HCT116 (cell line): ENCODE data around the gene CDKN2A. TPM values are rescaled to one million over a fixed set of nuclear protein-coding genes. Genes with fewer than 3 reads are reported as not detected.

Experiments
- ATAC-seq: fragments of 200-7000 bp; cut with Tn5 transposase; 2 replicates; pipeline ENCODE4 v1.9.1; 2020; ENCODE audit warnings: mild to moderate bottlenecking, moderate library complexity
- BruUV-seq: library from RNA; stranded (reverse); fragments of 400-500 nt; replicated peaks from 2 replicates; lab custom pipeline; 2021; lab: Mats Ljungman, UMichigan
- CTCF ChIA-PET: fragments of 300-600 bp; sonication (Branson Sonifier 250); formaldehyde crosslinking; loops from one replicate; lab custom pipeline; 2021; ENCODE audit warnings: antibody characterized with exemption; lab: Charles Lee
- POLR2A ChIA-PET: fragments of 300-600, 350-600 bp; sonication (Branson Sonifier 250); formaldehyde crosslinking; loops from one replicate; lab custom pipeline; 2021; ENCODE audit warnings: antibody characterized with exemption; lab: Charles Lee
- RAD21 ChIA-PET, 2 experiments: fragments of 300-600 bp; sonication (Branson Sonifier 250); formaldehyde crosslinking; loops; one replicate each; lab custom pipeline; 2023; ENCODE audit warnings: low total read pairs in 2 of 2; ENCODE audit not compliant: uncharacterized antibody in 2 of 2, unreplicated experiment in 2 of 2, low non-redundant PET in 1 of 2; lab: Charles Lee
- DNase-seq: peaks from one replicate; pipeline ENCODE4 v3.0.0-alpha.2; 2010; ENCODE audit warnings: low read depth, low spot score
- H2AFZ ChIP-seq: fragments of 200-600 bp; shearing (Covaris generic), sonication (generic); 2 replicates; pipeline ENCODE4 v1.6.1; 2017; ENCODE audit warnings: low read depth, mixed run types, mixed read lengths, antibody characterized with exemption, low read length; ENCODE audit not compliant: poor library complexity, severe bottlenecking
- H3K27ac ChIP-seq: 2 replicates; pipeline ENCODE4 v1.5.1; 2012; ENCODE audit warnings: low read depth, low read length
- H3K27me3 ChIP-seq: fragments of 200-600 bp; sonication (generic); 2 replicates; pipeline ENCODE4 v1.6.1; 2016; ENCODE audit warnings: mixed run types, low read length, mixed read lengths; ENCODE audit not compliant: insufficient read depth
- H3K36me3 ChIP-seq, 2 experiments: fragments of 200-500 bp in 1 of 2; fragments of 200-600 bp in 1 of 2; sonication (Bioruptor generic) in 1 of 2; sonication (generic) in 1 of 2; 2 replicates each; pipeline versions ENCODE4 v1.5.1 to v1.6.1; 2014 to 2016; ENCODE audit warnings: low read length in 2 of 2, inconsistent platforms in 1 of 2, mixed read lengths in 1 of 2, mixed run types in 1 of 2; ENCODE audit not compliant: insufficient read depth in 2 of 2, control insufficient read depth in 1 of 2
- H3K4me1 ChIP-seq, 2 experiments: fragments of 200-600 bp in 1 of 2; sonication (generic) in 1 of 2; 2 replicates each; pipeline versions ENCODE4 v1.5.1 to v1.6.1; 2012 to 2017; ENCODE audit warnings: low read length in 2 of 2, inconsistent platforms in 1 of 2, mild to moderate bottlenecking in 1 of 2, mixed read lengths in 1 of 2, mixed run types in 1 of 2, moderate library complexity in 1 of 2; ENCODE audit not compliant: insufficient read depth in 2 of 2, control insufficient read depth in 1 of 2
- H3K4me2 ChIP-seq: fragments of 200-600 bp; sonication (generic); 2 replicates; pipeline ENCODE4 v1.6.1; 2017; ENCODE audit warnings: mixed run types, low read length, mixed read lengths
- H3K4me3 ChIP-seq, 2 experiments: fragments of 200-600 bp in 1 of 2; sonication (generic) in 1 of 2; replicated peaks in 1 of 2; 2 replicates each; pipeline ENCODE4 v1.5.1; 2011 to 2016; ENCODE audit warnings: low read length in 2 of 2, control low read depth in 1 of 2, low read depth in 1 of 2, mild to moderate bottlenecking in 1 of 2, mixed read lengths in 1 of 2, mixed run types in 1 of 2
- H3K79me2 ChIP-seq: fragments of 200-600 bp; sonication (generic); 2 replicates; pipeline ENCODE4 v1.6.1; 2017; ENCODE audit warnings: mild to moderate bottlenecking, mixed run types, low read length, moderate library complexity, mixed read lengths; ENCODE audit not compliant: insufficient read depth
- H3K9ac ChIP-seq: fragments of 200-600 bp; sonication (generic); 2 replicates; pipeline ENCODE4 v1.6.1; 2016; ENCODE audit warnings: low read length, mixed read lengths
- H3K9me2 ChIP-seq: fragments of 200-600 bp; sonication (generic), shearing (Covaris generic); 2 replicates; pipeline ENCODE4 v1.6.1; 2017; ENCODE audit warnings: mixed run types, mild to moderate bottlenecking, moderate library complexity; ENCODE audit not compliant: insufficient read depth
- H3K9me3 ChIP-seq, 2 experiments: fragments of 200-500 bp in 1 of 2; fragments of 200-600 bp in 1 of 2; sonication (Bioruptor generic) in 1 of 2; sonication (generic) in 1 of 2; 2 replicates each; pipeline ENCODE4 v1.6.1; 2014 to 2017; ENCODE audit warnings: low read length in 2 of 2, mixed read lengths in 2 of 2, inconsistent platforms in 1 of 2, low read depth in 1 of 2, mild to moderate bottlenecking in 1 of 2, mixed run types in 1 of 2, moderate library complexity in 1 of 2; ENCODE audit not compliant: control insufficient read depth in 1 of 2, insufficient read depth in 1 of 2
- H4K20me1 ChIP-seq: fragments of 200-600 bp; sonication (generic), shearing (Covaris generic); 2 replicates; pipeline ENCODE4 v1.6.1; 2017; ENCODE audit warnings: mixed run types, mild to moderate bottlenecking, moderate library complexity; ENCODE audit not compliant: insufficient read depth
- MAX ChIP-seq: IDR thresholded peaks from 2 replicates; pipeline ENCODE4 v1.6.1; 2012
- intact Hi-C: fragments of 100-400 bp; cut with micrococcal nuclease; formaldehyde crosslinking; loops from 2 replicates; pipeline ENCODE4 v1.10.0; 2022
- total RNA-seq: library from RNA; stranded (reverse); gene quantifications from one replicate; pipeline ENCODE4 v1.2.1, GENCODE V29; 2021; ENCODE audit not compliant: unreplicated experiment
- TF ChIP-seq, protein P1 (sequence below): IDR thresholded peaks from 2 replicates; pipeline ENCODE4 v1.6.1; 2012; ENCODE audit warnings: low read depth
- TF ChIP-seq, protein P2 (sequence below): IDR thresholded peaks from 2 replicates; pipeline ENCODE4 v1.6.1; 2012

Gene CDKN2A
- total RNA-seq, 1 experiment from 2014 or later, result 89.7 TPM

GRCh38 chr9:21969951-21970799 is 24.0 kb downstream of the CDKN2A start:
- intact Hi-C loops, result no loop called here
- no peak for ATAC-seq
- BruUV-seq, result no TSS peak

More at GRCh38 chr9:21969951-21970799, 24.0 kb downstream of the CDKN2A start:
- RAD21 ChIA-PET, result no interaction called here
- Histone ChIP-seq H4K20me1 (no peaks in the 10 kb centered on the region), H3K4me3 (no peak overlapping the region), H3K9me2 (no peaks in the 10 kb centered on the region), H3K36me3 (peaks cover 0 to 17% of the 10 kb centered on the region in 2 experiments; a peak in 1 of 4 replicates), H3K79me2 (peaks cover 42% of the 10 kb centered on the region), H3K27me3 (no peaks in the 10 kb centered on the region), H3K9ac (no peak overlapping the region), H3K4me2 (no peak overlapping the region), H2AFZ (no peak overlapping the region), H3K4me1 (peaks cover 0 to 5% of the 10 kb centered on the region in 2 experiments; a peak in 1 of 4 replicates), H3K27ac (no peak overlapping the region)
- CTCF ChIA-PET, result no interaction called here
- POLR2A ChIA-PET, result no interaction called here
- no peak for DNase-seq
- TF ChIP-seq MAX, result no peak
- TF ChIP-seq, protein P1, sequence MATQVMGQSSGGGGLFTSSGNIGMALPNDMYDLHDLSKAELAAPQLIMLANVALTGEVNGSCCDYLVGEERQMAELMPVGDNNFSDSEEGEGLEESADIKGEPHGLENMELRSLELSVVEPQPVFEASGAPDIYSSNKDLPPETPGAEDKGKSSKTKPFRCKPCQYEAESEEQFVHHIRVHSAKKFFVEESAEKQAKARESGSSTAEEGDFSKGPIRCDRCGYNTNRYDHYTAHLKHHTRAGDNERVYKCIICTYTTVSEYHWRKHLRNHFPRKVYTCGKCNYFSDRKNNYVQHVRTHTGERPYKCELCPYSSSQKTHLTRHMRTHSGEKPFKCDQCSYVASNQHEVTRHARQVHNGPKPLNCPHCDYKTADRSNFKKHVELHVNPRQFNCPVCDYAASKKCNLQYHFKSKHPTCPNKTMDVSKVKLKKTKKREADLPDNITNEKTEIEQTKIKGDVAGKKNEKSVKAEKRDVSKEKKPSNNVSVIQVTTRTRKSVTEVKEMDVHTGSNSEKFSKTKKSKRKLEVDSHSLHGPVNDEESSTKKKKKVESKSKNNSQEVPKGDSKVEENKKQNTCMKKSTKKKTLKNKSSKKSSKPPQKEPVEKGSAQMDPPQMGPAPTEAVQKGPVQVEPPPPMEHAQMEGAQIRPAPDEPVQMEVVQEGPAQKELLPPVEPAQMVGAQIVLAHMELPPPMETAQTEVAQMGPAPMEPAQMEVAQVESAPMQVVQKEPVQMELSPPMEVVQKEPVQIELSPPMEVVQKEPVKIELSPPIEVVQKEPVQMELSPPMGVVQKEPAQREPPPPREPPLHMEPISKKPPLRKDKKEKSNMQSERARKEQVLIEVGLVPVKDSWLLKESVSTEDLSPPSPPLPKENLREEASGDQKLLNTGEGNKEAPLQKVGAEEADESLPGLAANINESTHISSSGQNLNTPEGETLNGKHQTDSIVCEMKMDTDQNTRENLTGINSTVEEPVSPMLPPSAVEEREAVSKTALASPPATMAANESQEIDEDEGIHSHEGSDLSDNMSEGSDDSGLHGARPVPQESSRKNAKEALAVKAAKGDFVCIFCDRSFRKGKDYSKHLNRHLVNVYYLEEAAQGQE, result no peak
- TF ChIP-seq, protein P2, sequence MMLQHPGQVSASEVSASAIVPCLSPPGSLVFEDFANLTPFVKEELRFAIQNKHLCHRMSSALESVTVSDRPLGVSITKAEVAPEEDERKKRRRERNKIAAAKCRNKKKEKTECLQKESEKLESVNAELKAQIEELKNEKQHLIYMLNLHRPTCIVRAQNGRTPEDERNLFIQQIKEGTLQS, result no peak
- TF ChIP-seq, all 23 proteins: peak for 0
- no peaks in the 10 kb centered on the region for H3K9me3 ChIP-seq
